Kidney capillary endothelial cell (primary cell): ENCODE data around the gene C19orf44.
A peak's percentile ranks its signal among the peaks of the same experiment; 100 is the strongest.
"Not testable (repeated sequence)": the region's sequence is repeated elsewhere in the genome, so short reads cannot be mapped to it uniquely, and the experiment has no call there.

ENCODE experiments used
- DNase-seq: peaks from one replicate; pipeline ENCODE4 v3.0.0-alpha.2; 2018; ENCODE audit warnings: low spot score

Gene C19orf44

GRCh38 chr19:16537111-16537510 lies 40.9 kb downstream of the C19orf44 start:
- DNase-seq = no peak

GRCh38 chr19:16540948-16541347 lies 44.8 kb downstream of the C19orf44 start:
- no peak for DNase-seq

DNA sequence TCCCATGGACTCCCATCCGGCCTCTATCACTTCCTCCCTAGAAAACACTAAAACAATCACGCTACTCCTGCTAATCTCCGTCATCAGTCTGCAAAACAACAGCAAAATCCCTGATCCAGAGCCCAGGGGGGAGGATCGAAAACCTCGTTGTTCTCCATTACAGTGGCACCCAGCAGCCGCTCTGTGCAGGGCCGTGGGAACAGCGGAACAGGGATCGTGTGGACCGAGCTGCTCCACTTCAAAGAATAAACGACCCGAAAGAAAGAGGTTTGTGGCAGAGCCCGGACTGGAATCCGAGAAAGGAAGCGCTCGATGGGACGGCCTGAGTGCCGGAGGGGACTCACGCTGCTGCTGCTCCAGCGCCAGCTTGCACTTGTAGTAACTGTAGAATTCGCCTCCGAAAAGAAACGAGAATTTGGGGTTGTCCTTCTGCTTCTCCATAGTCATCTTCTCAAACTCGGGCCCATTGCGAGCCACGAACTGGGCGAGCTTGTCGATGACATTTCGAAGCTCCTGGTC lies 45.4 kb downstream of the C19orf44 start:
- DNase-seq = peak; percentile 48

DNA sequence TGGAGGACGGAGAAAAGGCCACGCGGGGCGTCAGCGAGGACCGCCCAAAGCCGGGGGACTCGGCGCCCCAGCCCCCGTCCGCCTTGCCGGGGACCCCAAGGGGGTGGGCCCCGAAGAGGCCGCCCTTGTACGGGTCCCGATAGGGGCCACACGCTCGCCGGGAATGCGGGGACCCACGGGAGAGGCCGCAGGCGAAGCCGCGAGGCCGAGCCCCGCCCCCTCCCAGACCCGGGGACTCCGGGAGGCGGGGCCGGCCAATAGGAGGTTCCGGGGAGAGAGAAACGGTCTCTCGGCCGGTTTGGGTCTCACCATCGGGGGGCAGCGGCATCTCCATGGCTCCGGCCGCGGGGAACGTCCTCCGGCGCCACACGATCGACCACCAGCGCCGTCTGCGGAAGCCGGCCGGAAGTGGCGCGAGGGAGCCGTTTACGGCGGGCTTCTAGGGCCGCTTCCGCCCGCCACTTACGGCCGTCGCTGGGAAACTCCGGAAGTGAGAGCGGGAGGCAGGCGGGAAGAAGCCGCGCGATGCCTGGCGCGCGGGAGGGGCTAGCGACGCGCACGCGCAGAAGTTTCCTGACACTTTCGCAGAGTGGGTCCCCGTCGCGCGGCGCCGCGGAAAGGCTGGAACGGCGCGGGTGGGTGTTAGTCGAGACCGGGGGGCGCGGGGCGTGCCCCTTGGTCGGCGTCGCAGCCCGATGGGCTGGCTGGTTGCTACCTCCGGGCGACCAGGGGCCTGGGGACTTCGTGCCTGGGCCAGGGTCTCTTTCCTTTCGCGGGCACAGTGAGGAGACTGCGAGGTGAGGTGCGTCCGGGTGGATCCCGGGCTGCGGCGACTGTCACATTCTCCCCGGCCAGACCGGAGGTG lies 46.1 kb downstream of the C19orf44 start, which contains the start of gene CHERP:
TSS of gene CHERP (minus strand) at position 393 of the 865 bp plus-strand sequence. CDS start at position 334, 59 bp downstream.
- peak; percentile 91 for DNase-seq

GRCh38 chr19:16542910-16543472 lies 46.8 kb downstream of the C19orf44 start:
- no peak for DNase-seq

- DNase-seq = not testable (repeated sequence)
Measured at GRCh38 chr19:16543734-16544133, 47.5 kb downstream of the C19orf44 start.

DNA sequence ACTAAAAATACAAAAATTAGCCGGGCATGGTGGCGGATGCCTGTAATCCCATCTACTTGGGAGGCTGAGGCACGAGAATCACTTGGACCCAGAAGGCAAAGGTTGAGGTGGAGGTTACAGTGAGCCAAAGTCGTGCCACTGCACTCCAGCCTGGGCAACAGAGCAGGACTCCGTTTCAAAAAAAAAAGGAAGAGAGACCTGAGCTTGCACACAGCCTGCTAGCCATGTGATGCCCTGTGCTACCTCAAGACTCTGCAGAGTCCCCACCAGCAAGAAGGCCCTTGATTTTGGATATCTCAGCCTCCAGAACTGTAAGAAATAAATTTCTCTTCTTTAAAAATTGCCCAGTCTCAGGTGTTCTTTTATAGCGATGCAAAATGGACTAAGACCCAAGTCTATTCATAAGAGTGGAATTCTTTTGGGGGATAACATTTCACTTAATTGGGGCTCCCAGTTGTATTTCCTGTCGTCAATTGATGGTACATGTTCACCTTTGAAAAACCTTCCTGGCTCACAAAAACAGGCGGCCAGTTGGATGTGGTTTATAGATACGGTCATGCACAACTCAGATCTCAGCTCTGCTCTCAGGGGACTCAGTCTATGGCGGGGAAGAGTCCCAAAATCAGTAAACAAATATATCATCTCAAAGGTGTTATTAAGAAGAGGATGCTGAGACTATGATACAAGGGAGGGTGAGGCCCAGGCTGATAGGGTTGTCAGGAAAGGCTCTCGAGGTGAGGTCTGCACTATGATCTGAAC lies 48.5 kb downstream of the C19orf44 start:
- no peak for DNase-seq

DNA sequence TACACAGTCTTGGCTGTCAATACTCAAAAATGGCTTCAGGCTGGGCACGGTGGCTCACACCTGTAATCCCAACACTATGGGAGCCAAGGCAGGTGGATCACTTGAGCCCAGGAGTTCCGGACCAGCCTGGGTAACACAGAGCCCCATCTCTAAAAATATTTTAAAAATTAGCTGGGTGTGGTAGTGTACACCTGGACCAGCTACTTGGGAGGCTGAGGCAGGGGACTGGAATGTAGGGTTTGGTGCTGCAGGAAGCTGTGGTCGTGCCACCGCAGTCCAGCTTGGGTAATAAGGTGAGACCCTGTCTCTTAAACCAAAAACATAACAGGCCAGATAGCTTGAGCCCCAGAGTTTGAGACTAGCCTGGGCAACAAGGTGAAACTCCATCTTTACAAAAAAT lies 52.8 kb downstream of the C19orf44 start:
- no peak for DNase-seq

GRCh38 chr19:16551902-16552301 lies 55.7 kb downstream of the C19orf44 start:
- not testable (repeated sequence) for DNase-seq

GRCh38 chr19:16554776-16555175 lies 58.6 kb downstream of the C19orf44 start:
- no peak for DNase-seq

GRCh38 chr19:16559780-16560276 lies 63.6 kb downstream of the C19orf44 start:
- DNase-seq = no peak

DNA sequence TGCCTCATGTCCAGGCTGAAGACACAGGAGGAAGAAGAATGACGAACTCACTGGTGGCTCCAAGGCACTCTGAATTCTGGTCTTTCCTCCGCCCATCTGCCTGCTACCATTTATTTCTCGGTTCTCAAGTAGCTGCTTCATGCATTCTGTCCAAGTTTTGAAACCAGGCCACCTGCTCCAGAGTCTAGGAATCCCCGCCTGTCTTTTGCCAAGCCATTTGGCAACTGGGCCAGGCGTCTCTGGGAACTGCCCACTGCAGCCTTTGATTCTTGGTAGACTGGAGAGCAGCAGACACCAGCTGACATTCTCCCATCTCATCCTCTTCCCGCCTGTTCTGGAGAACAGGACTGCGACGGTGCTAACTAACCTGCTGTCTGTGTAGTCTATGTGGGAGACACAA lies 65.2 kb downstream of the C19orf44 start:
- no peak for DNase-seq

GRCh38 chr19:16562608-16563025 lies 66.4 kb downstream of the C19orf44 start:
- no peak for DNase-seq

GRCh38 chr19:16564842-16565241 lies 68.6 kb downstream of the C19orf44 start:
- no peak for DNase-seq

DNA sequence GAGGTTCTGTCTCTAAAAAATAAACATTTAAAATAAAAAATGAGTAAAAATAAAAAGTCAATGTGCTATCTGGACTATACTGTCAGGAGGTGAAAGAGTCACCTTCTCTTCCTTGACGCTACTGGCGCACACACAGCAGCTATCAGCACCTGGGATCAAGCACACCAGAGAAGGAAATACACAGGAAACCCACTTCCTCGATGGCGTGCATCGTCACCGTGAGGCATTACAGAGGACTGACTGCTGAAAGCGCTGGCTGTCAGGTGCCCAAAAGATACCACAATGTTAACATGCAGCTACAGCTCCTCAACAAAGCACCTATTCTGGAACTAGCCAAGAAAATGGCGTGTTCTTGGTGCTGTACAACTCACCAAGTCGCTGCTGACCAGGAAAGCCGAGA lies 70.0 kb downstream of the C19orf44 start:
- DNase-seq = no peak

- DNase-seq = no peak
Measured at GRCh38 chr19:16566702-16567101, 70.5 kb downstream of the C19orf44 start.

DNA sequence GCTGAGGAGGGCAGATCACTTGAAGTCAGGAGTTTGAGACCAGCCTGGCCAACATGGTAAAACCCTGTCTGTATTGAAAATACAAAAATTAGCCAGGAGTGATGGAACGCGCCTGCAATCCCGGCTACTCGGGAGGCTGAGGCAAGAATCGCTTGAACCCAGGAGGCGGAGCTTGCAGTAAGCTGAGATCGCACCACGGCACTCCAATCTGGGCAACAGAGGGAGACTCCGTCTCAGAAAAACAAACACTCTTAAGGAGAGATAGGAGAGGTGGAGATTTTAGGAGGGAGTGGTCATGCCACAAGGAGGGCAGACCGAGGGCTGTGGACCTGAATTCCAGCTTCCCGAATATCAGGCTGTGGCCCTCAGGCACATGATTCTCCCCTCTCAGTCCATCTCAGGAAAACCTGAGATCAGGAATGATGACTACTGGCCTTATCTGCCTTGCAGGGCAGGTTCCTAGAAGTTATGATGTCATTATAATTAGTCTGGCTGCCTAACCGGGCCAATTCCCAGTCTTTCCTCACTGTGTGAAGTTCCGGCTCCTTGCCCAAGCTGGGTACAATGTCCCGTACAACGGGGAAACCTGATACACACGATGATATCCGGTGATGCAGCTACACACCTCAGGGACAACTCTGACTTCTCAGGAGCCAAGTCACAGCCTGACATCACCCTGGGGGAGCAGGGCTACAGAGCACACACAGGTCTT lies 73.6 kb downstream of the C19orf44 start:
- DNase-seq = no peak
